ENCODE measurements around the gene CTSC. TPM values are rescaled to one million over a fixed set of nuclear protein-coding genes. Genes with fewer than 3 reads are reported as not detected.

The CTSC gene
- polyA plus RNA-seq, 3 donors = 150 to 415 (median 284) TPM

GRCh38 chr11:88375927-88376470, 38.5 kb upstream of the CTSC start:
- no peak overlapping the region for H3K27ac ChIP-seq (ENCODE audit: low read depth in 1 of 2, low read length in 2 of 2)
- no peak for TF ChIP-seq CTCF (IDR thresholded peaks at IDR 0.05)
- H3K36me3 ChIP-seq (replicated peaks in 1 of 2; ENCODE audit: control insufficient read depth in 1 of 2, insufficient read depth in 2 of 2, low read length in 2 of 2) = no peaks in the 10 kb centered on the region
- H2AFZ ChIP-seq (ENCODE audit: insufficient read depth, low read depth, low read length, poor library complexity, severe bottlenecking) = no peak overlapping the region
- no peaks in the 10 kb centered on the region for H3K9me3 ChIP-seq (replicated peaks in 1 of 2; ENCODE audit: control insufficient read depth in 1 of 2, insufficient read depth in 1 of 2, low read length in 2 of 2)
- Mint-ChIP-seq H3K9me3 (no peaks in the 10 kb centered on the region), H3K4me1 (peaks cover 8% of the 10 kb centered on the region), H3K36me3 (no peaks in the 10 kb centered on the region), H3K27ac (no peak overlapping the region), H3K27me3 (ENCODE audit: low read depth in 3 of 3) (peaks cover 0 to 3% (median 0%) of the 10 kb centered on the region in 3 donors), H3K4me3 (no peak overlapping the region)
- no peaks in the 10 kb centered on the region for H3K4me1 ChIP-seq (ENCODE audit: control insufficient read depth in 1 of 2, insufficient read depth in 2 of 2, low read length in 2 of 2)
- intact Hi-C loops (cut with micrococcal nuclease) = no loop called here
- H3K4me2 ChIP-seq (replicated peaks; ENCODE audit: extremely low read depth, low read length, poor library complexity, severe bottlenecking) = no peak overlapping the region
- no peaks in the 10 kb centered on the region for H4K20me1 ChIP-seq (ENCODE audit: insufficient read depth, low read length)
- H3K4me3 ChIP-seq (replicated peaks in 1 of 3; ENCODE audit: low read depth in 2 of 3, low read length in 3 of 3) = no peak overlapping the region
- DNase-seq = no peak
- H3K27me3 ChIP-seq (ENCODE audit: control insufficient read depth in 2 of 2, insufficient read depth in 2 of 2, low read length in 2 of 2) = no peaks in the 10 kb centered on the region
- H3K79me2 ChIP-seq (ENCODE audit: insufficient read depth, low read length) = no peaks in the 10 kb centered on the region
- H3K9ac ChIP-seq (ENCODE audit: insufficient read depth, low read length, poor library complexity, severe bottlenecking) = no peak overlapping the region
- no CpG with 5 or more reads among the region's 2 CpGs for WGBS (ENCODE audit: insufficient coverage)

GRCh38 chr11:88370782-88371181, 33.2 kb upstream of the CTSC start:
- Mint-ChIP-seq H3K4me3 (no peak overlapping the region), H3K27ac (no peak overlapping the region), H3K4me1 (no peaks in the 10 kb centered on the region), H3K9me3 (no peaks in the 10 kb centered on the region), H3K36me3 (no peaks in the 10 kb centered on the region), H3K27me3 (ENCODE audit: low read depth in 3 of 3) (no peaks in the 10 kb centered on the region)
- no peaks in the 10 kb centered on the region for H4K20me1 ChIP-seq (ENCODE audit: insufficient read depth, low read length)
- H3K27me3 ChIP-seq (ENCODE audit: control insufficient read depth in 2 of 2, insufficient read depth in 2 of 2, low read length in 2 of 2) = no peaks in the 10 kb centered on the region
- H3K79me2 ChIP-seq (ENCODE audit: insufficient read depth, low read length) = no peaks in the 10 kb centered on the region
- H3K4me2 ChIP-seq (replicated peaks; ENCODE audit: extremely low read depth, low read length, poor library complexity, severe bottlenecking) = no peak overlapping the region
- intact Hi-C loops (cut with micrococcal nuclease) = no loop called here
- no peaks in the 10 kb centered on the region for H3K36me3 ChIP-seq (replicated peaks in 1 of 2; ENCODE audit: control insufficient read depth in 1 of 2, insufficient read depth in 2 of 2, low read length in 2 of 2)
- no peak overlapping the region for H3K27ac ChIP-seq (ENCODE audit: low read depth in 1 of 2, low read length in 2 of 2)
- no peaks in the 10 kb centered on the region for H3K9me3 ChIP-seq (replicated peaks in 1 of 2; ENCODE audit: control insufficient read depth in 1 of 2, insufficient read depth in 1 of 2, low read length in 2 of 2)
- no peaks in the 10 kb centered on the region for H3K4me1 ChIP-seq (ENCODE audit: control insufficient read depth in 1 of 2, insufficient read depth in 2 of 2, low read length in 2 of 2)
- 100% methylated on average over 2 of the region's 2 CpGs for WGBS (ENCODE audit: insufficient coverage)
- no peak overlapping the region for H2AFZ ChIP-seq (ENCODE audit: insufficient read depth, low read depth, low read length, poor library complexity, severe bottlenecking)
- TF ChIP-seq CTCF (IDR thresholded peaks at IDR 0.05) = no peak
- no peak overlapping the region for H3K4me3 ChIP-seq (replicated peaks in 1 of 3; ENCODE audit: low read depth in 2 of 3, low read length in 3 of 3)
- no peak overlapping the region for H3K9ac ChIP-seq (ENCODE audit: insufficient read depth, low read length, poor library complexity, severe bottlenecking)
- no peak for DNase-seq

All from CD14-positive monocyte (primary cell).